HG03064 (cell line): ENCODE measurements around the gene DRGX.

Source experiments
- ATAC-seq: cut with Tn5 transposase; IDR thresholded peaks from one replicate; pipeline ENCODE4 v1.9.1; 2021; ENCODE audit warnings: low read depth; ENCODE audit not compliant: unreplicated experiment

DRGX gene

GRCh38 chr10:49323896-49324270 is 72.0 kb downstream of the DRGX start:
- no peak for ATAC-seq

GRCh38 chr10:49323171-49323895 is 72.6 kb downstream of the DRGX start:
- no peak for ATAC-seq

GRCh38 chr10:49322371-49323170 is 73.3 kb downstream of the DRGX start:
- ATAC-seq: no peak

- ATAC-seq: no peak
These were observed 74.9 kb downstream of the DRGX start for GRCh38 chr10:49321021-49321420.

GRCh38 chr10:49320191-49320590 is 75.7 kb downstream of the DRGX start:
- no peak for ATAC-seq

- no peak for ATAC-seq
These were observed 76.7 kb downstream of the DRGX start for GRCh38 chr10:49319206-49319605.

- ATAC-seq: no peak
These were observed 77.1 kb downstream of the DRGX start for GRCh38 chr10:49318755-49319154.

- no peak for ATAC-seq
These were observed 77.9 kb downstream of the DRGX start for GRCh38 chr10:49318028-49318427.

GRCh38 chr10:49314806-49315205 is 81.1 kb downstream of the DRGX start:
- ATAC-seq: no peak
